BJ (cell line): ENCODE measurements around the gene GFER. TPM values are rescaled to one million over a fixed set of nuclear protein-coding genes. Genes with fewer than 3 reads are reported as not detected.
"Not testable (repeated sequence)": the region's sequence is repeated elsewhere in the genome, so short reads cannot be mapped to it uniquely, and the experiment has no call there.

Experiments used
- CTCF ChIA-PET: fragments of 350-600 bp; formaldehyde crosslinking; extraction: SDS; loops from one replicate; lab custom pipeline; 2021; ENCODE audit warnings: antibody characterized with exemption, inconsistent platforms; lab: Yijun Ruan, JAX
- POLR2A ChIA-PET: fragments of 300-600 bp; sonication (Branson Sonifier 250); formaldehyde crosslinking; extraction: SDS; loops from one replicate; lab custom pipeline; 2021; ENCODE audit warnings: antibody characterized with exemption; lab: Charles Lee
- DNase-seq: peaks from one replicate; pipeline ENCODE4 v3.0.0-alpha.2; 2011; ENCODE audit warnings: low read depth
- H3K27me3 ChIP-seq: 2 replicates; pipeline ENCODE4 v1.6.0; 2011; ENCODE audit warnings: low read length; ENCODE audit not compliant: control insufficient read depth, insufficient read depth
- H3K36me3 ChIP-seq: 2 replicates; pipeline ENCODE4 v1.5.1; 2011; ENCODE audit warnings: low read length; ENCODE audit not compliant: control insufficient read depth, insufficient read depth
- H3K4me3 ChIP-seq: 2 replicates; pipeline ENCODE4 v1.5.1; 2011; ENCODE audit warnings: low read depth, mild to moderate bottlenecking, control low read depth, low read length
- polyA plus RNA-seq: library from polyadenylated mRNA; depleted of rRNA; stranded (reverse); fragments of >200 nt; gene quantifications from 2 replicates; pipeline ENCODE4 v1.2.3, GENCODE V29; 2011
- TF ChIP-seq, protein P1 (sequence below): IDR thresholded peaks from 2 replicates; pipeline ENCODE4 v1.5.1; 2011; ENCODE audit warnings: low read depth, mild to moderate bottlenecking, control low read depth, inconsistent platforms, low read length, moderate library complexity; ENCODE audit not compliant: insufficient read depth

GFER gene
- polyA plus RNA-seq, 1 experiment = 19.8 TPM

- H3K27me3 ChIP-seq = no peaks in the 10 kb centered on the region
- no peaks in the 10 kb centered on the region for H3K36me3 ChIP-seq
- DNase-seq = no peak
- H3K4me3 ChIP-seq = no peak overlapping the region
- TF ChIP-seq, protein P1, sequence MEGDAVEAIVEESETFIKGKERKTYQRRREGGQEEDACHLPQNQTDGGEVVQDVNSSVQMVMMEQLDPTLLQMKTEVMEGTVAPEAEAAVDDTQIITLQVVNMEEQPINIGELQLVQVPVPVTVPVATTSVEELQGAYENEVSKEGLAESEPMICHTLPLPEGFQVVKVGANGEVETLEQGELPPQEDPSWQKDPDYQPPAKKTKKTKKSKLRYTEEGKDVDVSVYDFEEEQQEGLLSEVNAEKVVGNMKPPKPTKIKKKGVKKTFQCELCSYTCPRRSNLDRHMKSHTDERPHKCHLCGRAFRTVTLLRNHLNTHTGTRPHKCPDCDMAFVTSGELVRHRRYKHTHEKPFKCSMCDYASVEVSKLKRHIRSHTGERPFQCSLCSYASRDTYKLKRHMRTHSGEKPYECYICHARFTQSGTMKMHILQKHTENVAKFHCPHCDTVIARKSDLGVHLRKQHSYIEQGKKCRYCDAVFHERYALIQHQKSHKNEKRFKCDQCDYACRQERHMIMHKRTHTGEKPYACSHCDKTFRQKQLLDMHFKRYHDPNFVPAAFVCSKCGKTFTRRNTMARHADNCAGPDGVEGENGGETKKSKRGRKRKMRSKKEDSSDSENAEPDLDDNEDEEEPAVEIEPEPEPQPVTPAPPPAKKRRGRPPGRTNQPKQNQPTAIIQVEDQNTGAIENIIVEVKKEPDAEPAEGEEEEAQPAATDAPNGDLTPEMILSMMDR = no peak
- ChIA-PET POLR2A (interaction anchor here (0.7 kb wide), 1 partner anchor 206 kb away, joined by 22 read pairs; no protein-coding TSS in a partner anchor), CTCF (interaction anchor here (0.6 to 0.7 kb wide), 2 partner anchors 11 to 410 kb away, joined by 3 to 5 read pairs; no protein-coding TSS in a partner anchor)
Observed at GRCh38 chr16:1949507-1949906, 34.5 kb upstream of the GFER start.

GRCh38 chr16:1950047-1950446 lies 33.9 kb upstream of the GFER start:
- H3K36me3 ChIP-seq = no peaks in the 10 kb centered on the region
- ChIA-PET CTCF (interaction anchor here (1.1 to 1.7 kb wide), 2 partner anchors 9 to 53 kb away, joined by 3 read pairs; no protein-coding TSS in a partner anchor), POLR2A (no interaction called here)
- no peak overlapping the region for H3K4me3 ChIP-seq
- no peak for DNase-seq
- TF ChIP-seq, protein P1 = no peak
- no peaks in the 10 kb centered on the region for H3K27me3 ChIP-seq

DNA sequence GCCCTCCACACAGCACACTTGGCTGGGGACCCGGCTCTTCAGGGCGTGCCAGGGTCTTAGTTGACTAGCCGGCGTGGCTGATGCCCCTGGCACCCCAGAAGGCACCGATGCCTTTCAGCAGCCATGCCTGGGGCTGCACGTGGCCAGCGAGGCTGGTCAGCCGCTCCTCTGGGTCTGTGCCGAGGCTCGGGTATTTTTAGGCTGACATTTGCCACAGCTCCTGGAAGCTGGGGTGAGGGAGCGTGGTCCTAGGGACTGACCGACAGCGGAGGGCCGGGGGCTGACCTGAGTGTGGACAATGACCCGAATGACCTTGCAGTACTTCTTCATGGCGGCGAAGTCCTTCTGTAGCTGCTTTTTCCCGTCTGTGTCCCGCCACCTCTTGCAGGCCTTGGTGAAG lies 33.4 kb upstream of the GFER start:
- DNase-seq = no peak
- TF ChIP-seq, protein P1 = no peak
- no peaks in the 10 kb centered on the region for H3K36me3 ChIP-seq
- ChIA-PET POLR2A (no interaction called here), CTCF (interaction anchor here (1.1 to 1.7 kb wide), 2 partner anchors 8 to 53 kb away, joined by 3 read pairs; no protein-coding TSS in a partner anchor)
- no peaks in the 10 kb centered on the region for H3K27me3 ChIP-seq
- H3K4me3 ChIP-seq = no peak overlapping the region

GRCh38 chr16:1953734-1954133 lies 30.3 kb upstream of the GFER start:
- TF ChIP-seq, protein P1 = no peak
- H3K36me3 ChIP-seq = no peaks in the 10 kb centered on the region
- H3K27me3 ChIP-seq = no peaks in the 10 kb centered on the region
- no peak for DNase-seq
- H3K4me3 ChIP-seq = no peak overlapping the region
- CTCF ChIA-PET = interaction anchor here (1.6 kb wide), 1 partner anchor 11 kb away, joined by 7 read pairs; the partner anchor contains the start of gene RPS2
- POLR2A ChIA-PET = no interaction called here

- H3K4me3 ChIP-seq, DNase-seq, CTCF ChIA-PET, H3K27me3 ChIP-seq, POLR2A ChIA-PET: not testable (repeated sequence)
- H3K36me3 ChIP-seq = peaks cover 12% of the 10 kb centered on the region
Observed at GRCh38 chr16:1957434-1958142, 26.4 kb upstream of the GFER start.

GRCh38 chr16:1958143-1958491 lies 25.9 kb upstream of the GFER start:
- H3K27me3 ChIP-seq, POLR2A ChIA-PET, H3K4me3 ChIP-seq, DNase-seq: not testable (repeated sequence)
- CTCF ChIA-PET = interaction anchor here (0.9 kb wide), 1 partner anchor 7 kb away, joined by 3 read pairs; no protein-coding TSS in a partner anchor
- H3K36me3 ChIP-seq = peaks cover 14% of the 10 kb centered on the region
